GM06990 (cell line): ENCODE data around the gene CFAP300.
A peak's percentile ranks its signal among the peaks of the same experiment; 100 is the strongest.

ENCODE experiments used
- DNase-seq: peaks from one replicate; pipeline ENCODE4 v3.0.0-alpha.2; 2011; ENCODE audit not compliant: insufficient read length; ENCODE audit errors: extremely low read depth
- H3K27me3 ChIP-seq: replicated peaks from 2 replicates; pipeline ENCODE4 v1.6.0; 2011; ENCODE audit warnings: low read length; ENCODE audit not compliant: control insufficient read depth, insufficient read depth
- H3K36me3 ChIP-seq: 2 replicates; pipeline ENCODE4 v1.5.1; 2011; ENCODE audit warnings: low read length; ENCODE audit not compliant: control insufficient read depth, insufficient read depth
- H3K4me3 ChIP-seq: replicated peaks from 2 replicates; pipeline ENCODE4 v1.5.1; 2011; ENCODE audit warnings: low read depth, mild to moderate bottlenecking, control low read depth, low read length
- TF ChIP-seq, protein P1 (sequence below): IDR thresholded peaks from 2 replicates; pipeline ENCODE4 v1.5.1; 2011; ENCODE audit warnings: low read length, control low read depth, mild to moderate bottlenecking, inconsistent platforms; ENCODE audit not compliant: insufficient read depth, poor library complexity, severe bottlenecking

Gene CFAP300

DNA sequence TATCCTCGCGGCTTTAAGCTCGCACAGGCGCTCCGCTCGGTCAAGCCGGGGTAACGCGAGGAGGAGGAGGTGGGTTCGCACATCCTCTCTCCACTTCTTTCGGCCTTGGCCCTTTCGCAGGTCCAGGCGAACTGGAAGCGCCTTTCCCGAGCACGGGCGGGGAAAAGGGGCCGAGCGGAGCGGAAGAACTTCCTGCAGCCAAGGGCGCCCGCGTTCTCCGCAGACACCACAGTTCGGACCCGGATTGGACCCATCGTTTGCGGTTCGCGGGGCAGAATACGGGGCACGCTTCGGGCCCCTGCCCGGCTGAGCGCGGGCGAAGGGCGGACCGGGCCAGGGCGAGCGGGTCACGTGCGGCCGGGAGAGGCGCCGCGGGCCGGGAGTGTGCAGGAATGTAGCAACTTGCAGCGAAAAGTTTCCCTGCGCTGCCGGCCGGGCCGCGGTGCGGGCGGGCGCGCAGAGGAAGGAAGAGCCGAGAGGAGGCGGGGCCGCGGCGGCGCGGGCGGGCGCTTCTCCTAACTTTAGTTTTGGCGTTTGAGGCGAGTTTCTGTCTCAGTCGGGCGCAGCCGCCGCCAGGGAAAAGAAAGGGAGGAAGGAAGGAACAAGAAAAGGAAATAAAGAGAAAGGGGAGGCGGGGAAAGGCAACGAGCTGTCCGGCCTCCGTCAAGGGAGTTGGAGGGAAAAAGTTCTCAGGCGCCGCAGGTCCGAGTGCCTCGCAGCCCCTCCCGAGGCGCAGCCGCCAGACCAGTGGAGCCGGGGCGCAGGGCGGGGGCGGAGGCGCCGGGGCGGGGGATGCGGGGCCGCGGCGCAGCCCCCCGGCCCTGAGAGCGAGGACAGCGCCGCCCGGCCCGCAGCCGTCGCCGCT lies 62.9 kb downstream of the CFAP300 start, which contains the start of gene YAP1:
YAP1 (plus strand) TSS at position 552 of the 865 bp plus-strand sequence. CDS start 402 bp downstream, outside the sequence.
- H3K36me3 ChIP-seq = no peaks in the 10 kb centered on the region
- H3K27me3 ChIP-seq = no peaks in the 10 kb centered on the region; the same call in none of the 2 replicates
- peak within 1 kb of the TSS; percentile 53 for H3K4me3 ChIP-seq
- TF ChIP-seq, protein P1, sequence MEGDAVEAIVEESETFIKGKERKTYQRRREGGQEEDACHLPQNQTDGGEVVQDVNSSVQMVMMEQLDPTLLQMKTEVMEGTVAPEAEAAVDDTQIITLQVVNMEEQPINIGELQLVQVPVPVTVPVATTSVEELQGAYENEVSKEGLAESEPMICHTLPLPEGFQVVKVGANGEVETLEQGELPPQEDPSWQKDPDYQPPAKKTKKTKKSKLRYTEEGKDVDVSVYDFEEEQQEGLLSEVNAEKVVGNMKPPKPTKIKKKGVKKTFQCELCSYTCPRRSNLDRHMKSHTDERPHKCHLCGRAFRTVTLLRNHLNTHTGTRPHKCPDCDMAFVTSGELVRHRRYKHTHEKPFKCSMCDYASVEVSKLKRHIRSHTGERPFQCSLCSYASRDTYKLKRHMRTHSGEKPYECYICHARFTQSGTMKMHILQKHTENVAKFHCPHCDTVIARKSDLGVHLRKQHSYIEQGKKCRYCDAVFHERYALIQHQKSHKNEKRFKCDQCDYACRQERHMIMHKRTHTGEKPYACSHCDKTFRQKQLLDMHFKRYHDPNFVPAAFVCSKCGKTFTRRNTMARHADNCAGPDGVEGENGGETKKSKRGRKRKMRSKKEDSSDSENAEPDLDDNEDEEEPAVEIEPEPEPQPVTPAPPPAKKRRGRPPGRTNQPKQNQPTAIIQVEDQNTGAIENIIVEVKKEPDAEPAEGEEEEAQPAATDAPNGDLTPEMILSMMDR = no peak
- peak; percentile 84 for DNase-seq

DNA sequence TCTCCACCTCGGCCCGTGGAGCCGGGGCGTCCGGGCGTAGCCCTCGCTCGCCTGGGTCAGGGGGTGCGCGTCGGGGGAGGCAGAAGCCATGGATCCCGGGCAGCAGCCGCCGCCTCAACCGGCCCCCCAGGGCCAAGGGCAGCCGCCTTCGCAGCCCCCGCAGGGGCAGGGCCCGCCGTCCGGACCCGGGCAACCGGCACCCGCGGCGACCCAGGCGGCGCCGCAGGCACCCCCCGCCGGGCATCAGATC lies 63.4 kb downstream of the CFAP300 start:
- H3K4me3 ChIP-seq = no peak overlapping the region
- no peak for DNase-seq

DNA sequence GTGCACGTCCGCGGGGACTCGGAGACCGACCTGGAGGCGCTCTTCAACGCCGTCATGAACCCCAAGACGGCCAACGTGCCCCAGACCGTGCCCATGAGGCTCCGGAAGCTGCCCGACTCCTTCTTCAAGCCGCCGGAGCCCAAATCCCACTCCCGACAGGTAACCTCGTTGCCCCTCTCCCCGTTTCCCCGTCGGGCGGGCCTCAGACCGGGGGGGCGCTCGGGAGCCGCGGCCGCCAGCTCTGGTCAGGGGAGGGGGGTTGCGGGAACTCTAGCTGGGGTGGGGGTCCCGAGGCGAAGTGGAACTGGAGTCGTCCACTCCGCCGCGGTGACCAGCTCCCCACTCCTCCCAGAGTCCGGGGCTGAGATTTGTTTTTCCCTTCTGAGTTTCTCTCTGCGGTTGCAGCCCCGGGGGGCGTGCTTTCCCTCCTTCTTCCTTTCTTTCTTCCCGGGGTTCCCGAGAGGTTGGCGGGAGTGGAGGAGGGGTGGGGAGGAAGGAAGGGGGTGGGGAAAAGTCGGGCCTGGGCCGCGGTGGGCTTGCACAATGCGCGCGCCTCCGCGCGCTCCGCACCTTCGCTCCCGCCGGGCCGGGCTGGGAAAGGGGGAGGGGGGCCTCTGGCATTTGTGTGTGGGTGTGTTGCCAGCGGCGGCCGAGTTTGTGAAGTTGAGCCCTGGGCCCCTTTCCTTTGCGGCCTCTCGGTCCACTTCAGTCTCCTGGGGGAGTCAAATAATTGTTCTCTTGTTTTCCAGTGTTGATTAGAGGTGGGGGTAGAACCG lies 64.0 kb downstream of the CFAP300 start:
- Histone ChIP-seq H3K27me3 (no peaks in the 10 kb centered on the region; the same call in none of the 2 replicates), H3K36me3 (no peaks in the 10 kb centered on the region), H3K4me3 (no peak overlapping the region)
- TF ChIP-seq, protein P1 = no peak
- DNase-seq = peak; percentile 13

More for the DNA sequence above, 63.4 kb downstream of the CFAP300 start:
- Histone ChIP-seq H3K27me3 (no peaks in the 10 kb centered on the region; the same call in none of the 2 replicates), H3K36me3 (no peaks in the 10 kb centered on the region)
- TF ChIP-seq, protein P1 = no peak

DNA sequence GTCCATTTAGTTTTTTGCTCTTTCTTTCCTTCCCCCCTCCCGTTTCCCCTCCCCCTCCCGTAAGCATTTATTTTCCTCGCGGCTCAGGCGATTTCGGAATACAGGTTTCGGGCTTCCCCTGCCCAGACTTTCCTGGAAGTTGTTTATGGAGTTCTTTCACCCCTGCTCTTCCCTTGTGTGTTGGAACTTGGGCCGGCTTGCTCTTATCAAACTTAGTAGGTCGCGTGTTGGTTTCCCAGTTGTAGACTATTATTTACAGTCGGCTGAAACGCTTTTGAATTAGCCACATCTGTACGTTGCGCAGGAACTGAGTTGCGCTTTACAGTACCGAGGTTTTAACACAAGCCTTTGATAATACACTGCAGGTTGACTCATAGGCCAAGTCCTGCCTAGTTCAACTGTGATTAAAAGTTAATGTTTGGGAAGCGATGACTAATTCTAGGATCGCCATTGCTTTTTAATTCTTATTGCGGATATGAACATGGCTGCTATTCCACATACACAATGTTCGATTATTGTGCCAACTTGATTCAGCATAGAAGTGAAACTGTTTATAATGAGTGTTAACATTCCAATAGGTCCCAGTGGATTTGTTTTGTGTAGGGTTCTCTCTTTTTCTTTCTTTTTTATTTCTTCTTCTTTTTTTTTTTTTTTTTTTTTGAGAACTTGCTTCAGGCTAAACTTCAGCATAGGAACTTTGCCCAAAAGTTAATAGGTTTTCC lies 64.7 kb downstream of the CFAP300 start:
- Histone ChIP-seq H3K4me3 (no peak overlapping the region), H3K27me3 (no peaks in the 10 kb centered on the region; the same call in none of the 2 replicates), H3K36me3 (no peaks in the 10 kb centered on the region)
- DNase-seq = no peak
- TF ChIP-seq, protein P1 = no peak

DNA sequence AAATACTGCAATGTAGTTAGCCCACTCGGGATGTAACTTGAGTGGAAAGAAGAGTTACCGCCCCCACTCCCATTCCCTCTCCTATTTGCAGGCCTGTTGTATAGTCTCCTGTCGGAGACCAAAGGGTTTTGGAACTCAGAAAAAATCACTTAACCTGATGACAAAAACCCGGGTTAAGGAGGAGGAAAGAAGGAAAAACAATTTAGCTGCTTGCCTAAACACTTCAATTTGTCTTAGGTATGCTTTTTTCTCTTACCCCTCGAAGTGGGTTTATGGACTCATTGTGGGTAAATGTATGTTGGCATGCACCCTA lies 65.2 kb downstream of the CFAP300 start:
- H3K27me3 ChIP-seq = no peaks in the 10 kb centered on the region; the same call in none of the 2 replicates
- TF ChIP-seq, protein P1 = no peak
- DNase-seq = no peak
- no peaks in the 10 kb centered on the region for H3K36me3 ChIP-seq
- H3K4me3 ChIP-seq = no peak overlapping the region
